ENCODE measurements around the gene NRP2. TPM values are rescaled to one million over a fixed set of nuclear protein-coding genes. Genes with fewer than 3 reads are reported as not detected.

Gene NRP2
- 33.5 and 56.0 TPM in 2 replicates for total RNA-seq

GRCh38 chr2:205682239-205682970 is at the start of gene NRP2:
NRP2 (plus strand) TSS chr2:205682501; CDS start chr2:205683291, 790 bp downstream.

